DMS114 treated with DMSO at 0.1 percent for 48 hours (cell line): ENCODE measurements around the gene CCK.

Experiments used
- DNase-seq: peaks from one replicate; lab custom pipeline; 2025; ENCODE audit not compliant: unreplicated experiment; lab: John Stamatoyannopoulos, UW

CCK gene

DNA sequence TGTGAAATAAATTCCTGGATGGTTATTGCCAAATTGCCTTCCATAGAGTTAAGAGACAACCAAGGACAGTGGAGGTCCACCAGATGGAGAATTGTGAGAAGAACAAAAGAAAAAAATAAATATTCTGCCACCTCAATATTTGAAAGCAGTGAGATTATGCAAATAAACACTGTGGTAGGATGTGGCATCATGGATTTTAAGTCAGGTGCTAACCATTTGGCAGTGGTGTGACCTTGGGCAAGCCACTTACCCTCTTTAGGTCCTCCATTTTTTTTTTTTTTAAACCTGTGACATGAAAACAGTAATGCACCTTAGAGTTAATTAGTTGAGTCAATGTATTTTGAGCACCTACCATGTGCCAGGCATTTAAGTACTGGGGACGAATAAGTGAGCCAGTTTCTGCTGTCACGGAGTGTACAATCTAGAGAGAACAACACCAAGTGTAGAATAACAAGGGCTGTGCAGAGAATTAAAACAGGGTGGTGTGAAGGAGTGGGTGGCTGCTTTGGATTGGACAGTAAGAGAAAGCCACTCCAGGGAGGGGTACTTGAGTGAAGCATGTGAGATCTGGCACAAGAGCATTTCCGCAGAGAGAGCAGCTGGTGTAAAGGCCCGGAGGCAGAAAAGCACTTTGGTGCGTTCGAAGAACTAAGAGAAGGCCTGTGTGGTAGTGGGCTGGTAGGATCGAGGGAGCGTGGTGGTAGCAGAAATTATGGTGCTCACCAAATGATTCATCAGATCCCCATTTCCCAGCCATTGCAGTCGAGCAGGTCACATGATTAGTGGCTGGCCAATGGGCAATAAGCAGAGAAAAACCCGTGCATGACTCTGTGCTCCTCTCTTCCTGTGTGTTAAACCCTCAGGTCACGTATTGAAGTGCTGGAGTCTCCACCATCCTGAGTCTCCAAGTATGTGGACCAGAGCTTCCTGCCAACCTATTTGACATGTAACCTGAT lies 39.2 kb downstream of the CCK start:
- no peak for DNase-seq

DNA sequence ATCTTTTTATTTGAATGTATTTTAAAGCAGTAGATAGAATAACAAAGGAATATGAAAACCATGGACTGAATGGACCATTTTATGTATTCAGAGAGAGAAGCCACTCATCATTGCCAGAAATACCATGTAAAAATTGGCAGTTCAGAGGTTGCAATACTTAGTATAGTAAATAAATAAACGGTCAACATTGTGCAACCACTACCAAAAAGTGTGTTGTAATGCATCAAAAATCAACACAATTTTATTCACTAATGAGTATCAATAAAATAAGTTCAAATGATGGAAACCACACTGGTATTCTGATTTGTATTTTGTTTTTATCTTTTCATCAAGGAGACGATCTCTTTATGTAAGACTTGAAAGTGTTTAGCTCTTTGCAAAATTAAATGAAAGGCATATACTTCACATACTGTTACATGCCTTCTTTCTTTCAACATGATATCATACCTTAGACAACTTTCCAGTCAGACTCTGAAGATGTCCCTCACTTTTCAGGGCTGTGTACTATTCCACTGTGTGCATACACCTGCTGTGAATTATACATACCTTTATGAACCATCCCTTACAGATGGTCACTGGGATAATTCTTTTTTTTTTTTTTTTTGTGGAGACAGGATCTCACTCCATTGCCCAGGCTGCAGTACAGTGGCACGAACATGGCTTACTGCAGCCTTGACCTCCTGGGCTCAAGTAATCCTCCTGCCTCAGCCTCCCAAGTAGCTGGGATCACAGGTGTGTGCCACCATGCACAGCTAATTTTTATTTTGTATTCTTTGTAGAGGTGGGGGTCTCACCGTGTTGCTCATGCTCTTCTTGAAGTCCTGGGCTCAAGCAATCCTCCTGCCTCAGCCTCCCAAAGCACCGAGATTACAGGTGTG lies 40.3 kb downstream of the CCK start:
- DNase-seq: no peak

DNA sequence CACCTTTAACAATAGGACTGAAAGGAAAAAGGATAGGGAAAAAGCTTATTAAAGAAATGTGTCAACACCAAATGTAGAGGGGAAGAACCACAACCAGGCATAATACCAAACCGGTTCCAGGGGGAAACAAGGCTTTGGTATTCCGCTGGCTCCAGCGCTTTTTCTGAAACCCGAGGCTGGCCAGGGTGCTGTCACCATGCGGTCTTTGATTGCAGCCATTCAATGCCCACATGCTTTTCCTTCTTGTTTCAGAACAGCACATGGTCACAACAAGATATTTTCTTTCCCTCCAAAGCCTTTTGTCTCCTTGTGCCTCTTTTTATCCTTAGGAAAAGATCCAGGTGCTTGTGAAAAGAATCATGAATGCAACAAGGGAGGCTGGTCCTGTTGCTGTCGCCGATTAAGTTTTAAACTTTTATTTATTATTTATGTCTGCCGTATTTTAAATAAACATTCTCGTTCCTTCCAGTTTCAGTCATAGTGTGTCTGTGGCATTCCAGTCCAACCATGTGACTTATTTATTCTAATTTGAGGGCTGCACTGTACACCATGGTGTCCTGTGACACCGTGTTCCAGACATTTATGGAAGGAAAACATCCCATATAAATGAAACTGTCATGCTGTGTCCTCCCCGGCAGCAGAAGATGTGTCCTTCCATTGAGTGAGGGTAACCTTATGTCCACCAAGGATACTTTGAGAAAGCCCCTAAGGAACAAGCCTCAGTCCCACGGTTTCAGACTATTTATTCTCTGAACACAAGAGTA lies 41.1 kb downstream of the CCK start:
- no peak for DNase-seq

DNA sequence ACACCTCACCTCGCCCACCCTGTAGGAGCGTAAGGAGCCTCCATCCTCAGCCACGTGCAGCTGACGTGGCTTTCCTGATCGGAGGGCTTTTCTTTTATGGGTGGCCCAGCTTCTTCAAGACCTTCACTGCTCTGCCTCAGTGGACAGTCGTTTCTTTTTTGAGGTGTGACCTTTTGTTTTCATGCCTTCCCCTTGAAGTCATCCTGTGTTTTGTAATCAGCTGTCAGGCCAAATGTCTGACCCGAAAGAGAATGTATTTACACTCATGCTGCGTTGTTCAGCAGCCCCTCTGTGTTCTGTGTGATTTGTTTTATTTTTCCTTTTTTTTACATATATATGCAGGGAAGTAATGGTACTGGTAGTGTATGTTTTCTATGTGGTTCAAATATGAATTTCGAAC lies 41.8 kb downstream of the CCK start:
- no peak for DNase-seq

DNA sequence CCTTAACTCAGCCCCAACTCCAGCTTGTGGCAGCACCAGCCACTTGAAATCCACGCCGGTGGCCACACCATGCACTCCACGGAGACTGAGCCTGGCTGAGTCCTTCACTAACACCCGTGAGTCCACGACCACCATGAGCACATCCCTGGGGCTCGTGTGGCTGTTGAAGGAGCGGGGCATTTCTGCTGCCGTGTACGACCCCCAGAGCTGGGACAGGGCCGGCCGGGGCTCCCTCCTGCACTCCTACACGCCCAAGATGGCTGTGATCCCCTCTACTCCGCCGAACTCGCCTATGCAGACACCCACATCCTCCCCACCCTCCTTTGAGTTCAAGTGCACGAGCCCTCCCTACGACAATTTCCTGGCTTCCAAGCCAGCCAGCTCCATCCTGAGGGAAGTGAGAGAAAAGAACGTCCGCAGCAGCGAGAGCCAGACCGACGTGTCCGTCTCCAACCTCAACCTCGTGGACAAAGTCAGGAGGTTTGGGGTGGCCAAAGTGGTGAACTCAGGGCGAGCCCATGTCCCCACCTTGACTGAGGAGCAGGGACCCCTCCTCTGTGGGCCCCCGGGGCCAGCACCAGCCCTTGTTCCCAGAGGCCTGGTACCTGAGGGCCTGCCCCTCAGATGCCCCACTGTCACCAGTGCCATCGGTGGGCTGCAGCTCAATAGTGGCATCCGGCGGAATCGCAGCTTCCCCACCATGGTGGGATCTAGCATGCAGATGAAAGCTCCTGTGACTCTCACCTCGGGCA lies 42.9 kb downstream of the CCK start:
- no peak for DNase-seq

DNA sequence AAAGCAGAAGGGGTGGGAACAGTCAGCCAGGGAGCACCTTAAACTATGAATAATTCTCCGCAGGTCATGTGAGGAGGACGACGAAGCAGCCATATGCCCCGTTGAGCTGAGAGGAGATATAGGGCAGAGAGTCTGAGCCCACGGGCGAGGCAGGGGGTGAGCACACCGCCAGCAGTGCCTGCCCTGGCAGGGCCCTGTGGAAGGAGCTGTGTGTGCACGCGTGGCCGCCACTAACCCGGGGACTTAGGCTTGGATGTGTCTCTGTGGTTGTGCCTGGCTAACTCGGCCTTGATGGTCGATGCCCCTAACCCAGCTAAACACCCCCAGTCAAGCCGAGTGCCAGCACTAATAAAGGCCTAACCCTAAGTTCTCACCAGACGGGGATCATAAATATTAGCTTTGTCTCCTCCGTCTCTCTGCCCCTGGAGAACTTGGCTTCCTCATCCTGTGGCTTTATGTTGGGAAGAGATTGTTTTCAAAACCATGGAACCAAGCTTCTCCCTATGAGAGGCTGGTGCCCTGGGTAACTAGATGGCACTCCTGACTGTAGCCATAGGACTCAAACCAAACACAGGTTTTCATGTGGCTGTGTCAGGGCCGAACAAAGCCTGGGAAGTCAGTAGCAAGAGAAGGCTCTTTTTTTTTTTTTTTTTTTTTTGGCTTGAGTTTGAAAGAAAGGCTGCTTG lies 45.4 kb downstream of the CCK start:
- no peak for DNase-seq

GRCh38 chr3:42216931-42217333 lies 49.1 kb downstream of the CCK start:
- no peak for DNase-seq

- no peak for DNase-seq
These were observed 49.7 kb downstream of the CCK start for GRCh38 chr3:42216302-42216701.

- no peak for DNase-seq
These were observed 51.3 kb downstream of the CCK start for GRCh38 chr3:42214565-42215283.

GRCh38 chr3:42214064-42214463 lies 51.9 kb downstream of the CCK start:
- DNase-seq: no peak

GRCh38 chr3:42213417-42213816 lies 52.6 kb downstream of the CCK start:
- DNase-seq: no peak

GRCh38 chr3:42210726-42211125 lies 55.3 kb downstream of the CCK start:
- DNase-seq: no peak

- no peak for DNase-seq
These were observed 56.1 kb downstream of the CCK start for GRCh38 chr3:42209917-42210316.
